ENCODE data around the gene DUSP2. TPM values are rescaled to one million over a fixed set of nuclear protein-coding genes. Genes with fewer than 3 reads are reported as not detected.

Gene DUSP2
- total RNA-seq, 1 donor = 3.3 TPM

GRCh38 chr2:96116424-96116878 lies 28.8 kb downstream of the DUSP2 start, which contains the start of gene ADRA2B:
ADRA2B (minus strand) TSS chr2:96116571; CDS start chr2:96116149, 422 bp downstream.
- peaks cover 61% of the 10 kb centered on the region for H3K27me3 ChIP-seq (ENCODE audit: insufficient read depth, low read length)
- H3K4me2 ChIP-seq (ENCODE audit: insufficient read depth, low read length) = peak within 1 kb of the TSS; percentile 57
- TF ChIP-seq, protein P1, sequence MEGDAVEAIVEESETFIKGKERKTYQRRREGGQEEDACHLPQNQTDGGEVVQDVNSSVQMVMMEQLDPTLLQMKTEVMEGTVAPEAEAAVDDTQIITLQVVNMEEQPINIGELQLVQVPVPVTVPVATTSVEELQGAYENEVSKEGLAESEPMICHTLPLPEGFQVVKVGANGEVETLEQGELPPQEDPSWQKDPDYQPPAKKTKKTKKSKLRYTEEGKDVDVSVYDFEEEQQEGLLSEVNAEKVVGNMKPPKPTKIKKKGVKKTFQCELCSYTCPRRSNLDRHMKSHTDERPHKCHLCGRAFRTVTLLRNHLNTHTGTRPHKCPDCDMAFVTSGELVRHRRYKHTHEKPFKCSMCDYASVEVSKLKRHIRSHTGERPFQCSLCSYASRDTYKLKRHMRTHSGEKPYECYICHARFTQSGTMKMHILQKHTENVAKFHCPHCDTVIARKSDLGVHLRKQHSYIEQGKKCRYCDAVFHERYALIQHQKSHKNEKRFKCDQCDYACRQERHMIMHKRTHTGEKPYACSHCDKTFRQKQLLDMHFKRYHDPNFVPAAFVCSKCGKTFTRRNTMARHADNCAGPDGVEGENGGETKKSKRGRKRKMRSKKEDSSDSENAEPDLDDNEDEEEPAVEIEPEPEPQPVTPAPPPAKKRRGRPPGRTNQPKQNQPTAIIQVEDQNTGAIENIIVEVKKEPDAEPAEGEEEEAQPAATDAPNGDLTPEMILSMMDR (IDR thresholded peaks at IDR 0.05; ENCODE audit: extremely low read depth, low read depth, low read length) = no peak
- H3K4me1 ChIP-seq (ENCODE audit: insufficient read depth, low read length) = no peaks in the 10 kb centered on the region
- H3K79me2 ChIP-seq (ENCODE audit: insufficient read depth, low read length) = no peaks in the 10 kb centered on the region
- no peaks in the 10 kb centered on the region for H3K9me3 ChIP-seq (ENCODE audit: low read depth, low read length)
- no peak within 1 kb of the TSS for H3K27ac ChIP-seq (ENCODE audit: low read depth, low read length)
- no peak within 1 kb of the TSS for H2AFZ ChIP-seq (ENCODE audit: low read length)
- H3K4me3 ChIP-seq (ENCODE audit: insufficient read depth, low read length) = peak within 1 kb of the TSS; percentile 28
- no peaks in the 10 kb centered on the region for H3K36me3 ChIP-seq (ENCODE audit: insufficient read depth, low read length)
- H4K20me1 ChIP-seq (ENCODE audit: insufficient read depth, low read length) = no peaks in the 10 kb centered on the region
- DNase-seq (ENCODE audit: insufficient read length, low spot score, missing footprints) = peak; percentile 86

DNA sequence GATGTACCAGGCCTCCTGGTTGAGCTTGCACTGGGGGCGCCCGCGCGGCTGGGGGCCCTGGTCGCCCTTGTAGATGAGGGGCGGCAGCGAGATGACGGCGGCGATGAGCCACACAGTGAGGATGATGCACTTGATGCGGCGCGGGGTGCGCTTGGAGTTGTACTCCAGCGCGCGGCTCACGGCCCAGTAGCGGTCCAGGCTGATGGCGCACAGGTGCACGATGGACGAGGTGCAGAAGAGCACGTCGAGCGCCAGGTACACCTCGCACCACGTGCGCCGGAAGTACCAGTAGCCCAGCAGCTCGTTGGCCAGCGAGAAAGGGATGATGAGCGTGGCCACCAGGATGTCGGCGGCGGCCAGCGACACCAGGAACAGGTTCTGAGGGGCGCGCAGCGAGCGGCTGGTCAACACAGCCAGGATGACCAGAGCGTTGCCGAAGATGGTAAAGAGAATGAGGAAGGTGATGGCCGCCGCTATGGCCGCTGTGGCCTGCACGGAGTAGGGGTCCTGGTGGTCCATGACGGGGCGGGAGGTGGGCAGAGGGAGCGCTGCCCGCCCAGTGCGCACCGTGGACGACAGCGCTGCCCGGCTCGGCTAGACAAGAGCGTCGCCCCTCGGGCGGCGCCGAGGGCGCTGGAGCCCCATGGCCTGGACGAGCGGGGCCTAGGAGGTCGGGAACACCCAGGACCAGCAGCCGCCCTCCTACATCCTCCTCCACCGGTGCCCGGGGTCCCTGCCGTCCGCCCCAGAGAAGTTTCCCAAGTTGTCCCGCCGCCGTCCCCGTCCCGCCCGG lies 29.4 kb downstream of the DUSP2 start:
- Histone ChIP-seq H3K79me2 (ENCODE audit: insufficient read depth, low read length) (no peaks in the 10 kb centered on the region), H3K9me3 (ENCODE audit: low read depth, low read length) (no peaks in the 10 kb centered on the region), H3K4me2 (ENCODE audit: insufficient read depth, low read length) (no peak overlapping the region), H3K4me1 (ENCODE audit: insufficient read depth, low read length) (no peaks in the 10 kb centered on the region), H3K27me3 (ENCODE audit: insufficient read depth, low read length) (peaks cover 56% of the 10 kb centered on the region), H4K20me1 (ENCODE audit: insufficient read depth, low read length) (no peaks in the 10 kb centered on the region), H3K36me3 (ENCODE audit: insufficient read depth, low read length) (no peaks in the 10 kb centered on the region), H2AFZ (ENCODE audit: low read length) (no peak overlapping the region), H3K4me3 (ENCODE audit: insufficient read depth, low read length) (no peak overlapping the region), H3K27ac (ENCODE audit: low read depth, low read length) (no peak overlapping the region)
- TF ChIP-seq, protein P1 (IDR thresholded peaks at IDR 0.05; ENCODE audit: extremely low read depth, low read depth, low read length) = no peak
- peak; percentile 77 for DNase-seq (ENCODE audit: insufficient read length, low spot score, missing footprints)

- Histone ChIP-seq H2AFZ (ENCODE audit: low read length) (no peak overlapping the region), H3K27me3 (ENCODE audit: insufficient read depth, low read length) (peaks cover 51% of the 10 kb centered on the region)
- TF ChIP-seq, protein P1 (IDR thresholded peaks at IDR 0.05; ENCODE audit: extremely low read depth, low read depth, low read length) = no peak
These were observed 30.2 kb downstream of the DUSP2 start for GRCh38 chr2:96114903-96115581.

GRCh38 chr2:96114546-96114902 lies 30.7 kb downstream of the DUSP2 start:
- peak; percentile 78 for DNase-seq (ENCODE audit: insufficient read length, low spot score, missing footprints)
- H3K4me2 ChIP-seq (ENCODE audit: insufficient read depth, low read length) = no peak overlapping the region
- no peaks in the 10 kb centered on the region for H4K20me1 ChIP-seq (ENCODE audit: insufficient read depth, low read length)
- H3K36me3 ChIP-seq (ENCODE audit: insufficient read depth, low read length) = no peaks in the 10 kb centered on the region
- no peaks in the 10 kb centered on the region for H3K4me1 ChIP-seq (ENCODE audit: insufficient read depth, low read length)
- no peak overlapping the region for H3K27ac ChIP-seq (ENCODE audit: low read depth, low read length)
- H3K27me3 ChIP-seq (ENCODE audit: insufficient read depth, low read length) = peaks cover 48% of the 10 kb centered on the region
- no peak overlapping the region for H3K4me3 ChIP-seq (ENCODE audit: insufficient read depth, low read length)
- H3K79me2 ChIP-seq (ENCODE audit: insufficient read depth, low read length) = no peaks in the 10 kb centered on the region
- TF ChIP-seq, protein P1 (IDR thresholded peaks at IDR 0.05; ENCODE audit: extremely low read depth, low read depth, low read length) = no peak
- H2AFZ ChIP-seq (ENCODE audit: low read length) = no peak overlapping the region
- H3K9me3 ChIP-seq (ENCODE audit: low read depth, low read length) = no peaks in the 10 kb centered on the region

More at GRCh38 chr2:96114903-96115581, 30.2 kb downstream of the DUSP2 start:
- DNase-seq (ENCODE audit: insufficient read length, low spot score, missing footprints) = peak; percentile 76
- Histone ChIP-seq H3K36me3 (ENCODE audit: insufficient read depth, low read length) (no peaks in the 10 kb centered on the region), H3K79me2 (ENCODE audit: insufficient read depth, low read length) (no peaks in the 10 kb centered on the region), H3K4me3 (ENCODE audit: insufficient read depth, low read length) (no peak overlapping the region), H3K4me1 (ENCODE audit: insufficient read depth, low read length) (no peaks in the 10 kb centered on the region), H3K9me3 (ENCODE audit: low read depth, low read length) (no peaks in the 10 kb centered on the region), H4K20me1 (ENCODE audit: insufficient read depth, low read length) (no peaks in the 10 kb centered on the region), H3K27ac (ENCODE audit: low read depth, low read length) (no peak overlapping the region), H3K4me2 (ENCODE audit: insufficient read depth, low read length) (no peak overlapping the region)

Data from osteoblast (primary cell).